Stimulated activated CD4-positive, alpha-beta T cell treated with anti-CD3 and anti-CD28 coated beads, Interleukin-12 subunit alpha, Interleukin-12 subunit beta, amount 100 ng/mL, for 24 hours (primary cell): Measurements from ENCODE around the gene ATF4.
A peak's percentile ranks its signal among the peaks of the same experiment; 100 is the strongest.

Experiments used
- DNase-seq, 2 experiments: peaks; one replicate each; pipeline ENCODE4 v3.0.0-alpha.2; 2020; ENCODE audit warnings: low read depth in 2 of 2

The ATF4 gene

DNA sequence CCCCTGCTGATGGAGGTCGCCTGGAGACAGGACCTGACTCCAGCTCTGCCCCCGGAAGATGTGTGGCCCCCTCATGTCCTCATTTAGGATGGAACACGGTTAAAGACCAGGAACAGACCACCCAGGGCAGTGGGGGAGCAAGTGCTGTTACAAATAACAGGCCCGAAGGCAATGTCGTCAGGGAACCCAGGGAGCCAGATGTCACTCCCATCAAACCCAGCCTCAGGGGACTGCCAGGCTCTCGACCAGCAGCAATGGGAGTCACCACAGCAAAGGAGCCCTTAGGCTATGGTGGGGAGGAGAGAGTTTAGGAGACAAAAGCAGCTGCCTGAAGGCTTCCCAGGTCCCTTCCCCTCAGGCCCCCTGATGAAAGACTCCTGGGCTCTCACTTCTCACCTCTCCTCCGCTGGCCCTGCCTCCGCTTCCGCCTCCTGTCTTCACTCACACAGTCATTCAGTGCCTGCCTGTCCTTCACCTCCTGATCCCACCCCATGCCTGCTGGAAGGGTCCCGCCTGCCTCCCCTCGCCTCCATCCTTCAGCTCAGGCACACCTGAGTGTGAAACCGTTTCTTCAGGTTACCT is 7.8 kb downstream of the ATF4 start:
- DNase-seq, result no peak

- peak; percentile 82 to 84 for DNase-seq
Observed at GRCh38 chr22:39528681-39529486, 8.5 kb downstream of the ATF4 start.

DNA sequence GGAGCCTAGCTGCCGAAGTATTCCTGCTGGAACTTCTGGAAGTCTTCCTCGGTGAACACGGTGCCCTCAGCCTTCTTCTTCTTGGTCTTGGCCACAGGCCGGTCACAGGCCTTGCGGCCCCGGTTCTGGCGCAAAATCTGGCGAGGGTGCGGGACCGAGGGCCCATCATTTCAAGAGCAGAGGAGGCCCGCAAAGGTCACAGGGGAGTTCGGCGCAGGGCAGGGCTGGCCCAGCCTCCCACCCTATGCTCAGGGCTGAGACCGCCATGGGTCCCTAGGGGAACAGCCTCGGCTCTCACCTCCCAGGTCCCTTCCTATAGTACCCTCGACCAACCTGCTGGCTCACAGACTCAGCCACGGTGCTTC is 9.1 kb downstream of the ATF4 start:
- DNase-seq, result no peak

GRCh38 chr22:39530116-39530515 is 9.8 kb downstream of the ATF4 start:
- DNase-seq, result no peak

DNA sequence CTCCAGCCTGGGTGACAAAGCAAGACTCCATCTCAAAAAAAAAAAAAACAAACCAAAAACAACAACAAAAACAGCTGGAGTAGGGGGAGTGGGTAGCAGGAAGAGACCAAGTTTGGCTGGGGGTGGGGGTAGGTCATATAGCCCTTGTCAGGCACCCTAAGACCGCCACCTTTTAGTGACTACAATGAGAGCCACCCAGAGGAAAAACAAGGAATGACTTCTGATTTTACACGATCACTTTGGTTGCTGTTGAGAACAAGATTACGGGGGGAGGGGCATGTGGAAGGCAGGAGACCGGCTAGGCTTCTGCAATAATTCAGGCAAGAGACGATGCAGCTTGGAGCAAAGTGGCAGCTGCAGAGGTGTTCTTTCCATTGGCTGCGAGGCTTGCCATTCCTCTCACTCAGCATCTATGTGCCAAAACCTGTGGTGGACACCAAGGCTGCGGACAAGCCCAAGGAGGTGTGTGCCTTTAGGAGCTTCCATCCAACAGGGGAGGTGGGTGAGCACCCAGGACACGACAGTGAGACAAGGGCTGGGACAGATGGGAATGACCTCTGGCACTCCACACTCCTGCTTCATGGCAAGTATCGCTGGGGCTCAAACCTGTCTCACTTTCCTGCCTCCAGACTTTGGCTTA is 10.4 kb downstream of the ATF4 start:
- no peak for DNase-seq

DNA sequence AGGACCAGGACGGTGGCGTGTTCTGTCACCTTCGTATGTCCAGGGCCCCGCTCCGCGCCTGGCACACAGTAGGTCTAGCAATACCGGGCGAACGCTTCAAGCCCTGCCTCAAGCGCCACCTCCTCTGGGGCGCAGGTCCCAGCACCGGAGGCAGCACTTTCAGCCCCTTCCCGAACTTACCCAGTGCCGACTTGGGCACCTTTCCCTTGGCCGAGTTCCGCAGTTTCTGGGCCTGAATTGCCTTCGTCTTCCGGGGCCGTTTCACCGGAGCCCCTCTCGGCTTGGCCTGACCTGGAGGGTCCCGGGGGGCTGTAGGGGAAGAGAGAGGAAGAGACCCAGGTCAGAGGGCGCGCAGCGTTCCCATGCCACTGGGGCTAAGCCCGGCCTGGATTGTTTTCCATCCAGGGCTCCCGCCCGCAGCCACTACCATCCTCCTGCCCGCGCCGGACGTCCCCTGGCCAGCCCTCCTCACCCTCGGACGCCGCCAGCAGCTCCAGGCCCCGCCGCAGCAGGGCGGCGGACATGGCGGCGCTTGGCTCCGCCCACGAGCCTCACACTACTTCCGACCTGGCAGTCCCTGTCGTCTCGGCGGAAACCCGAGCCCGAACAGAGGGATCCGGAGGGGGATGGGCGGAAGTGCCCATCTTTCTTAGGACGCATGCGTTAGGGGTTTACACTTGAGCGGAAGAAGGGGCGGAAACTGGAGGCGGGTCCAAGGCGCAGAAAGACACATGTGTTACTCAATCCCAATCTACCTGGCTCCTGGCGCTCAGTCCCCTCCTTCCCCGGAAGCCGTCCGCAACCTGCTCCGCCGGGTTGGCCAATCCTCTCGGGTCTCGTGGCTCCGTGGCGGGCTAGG is 12.1 kb downstream of the ATF4 start, which contains the start of gene RPS19BP1:
TSS of gene RPS19BP1 (minus strand) at position 534 of the 859 bp plus-strand sequence. CDS start at position 524, 10 bp downstream.
- DNase-seq, result peak; percentile 97 to 100

- DNase-seq, result no peak
Observed at GRCh38 chr22:39534092-39534506, 13.7 kb downstream of the ATF4 start.

DNA sequence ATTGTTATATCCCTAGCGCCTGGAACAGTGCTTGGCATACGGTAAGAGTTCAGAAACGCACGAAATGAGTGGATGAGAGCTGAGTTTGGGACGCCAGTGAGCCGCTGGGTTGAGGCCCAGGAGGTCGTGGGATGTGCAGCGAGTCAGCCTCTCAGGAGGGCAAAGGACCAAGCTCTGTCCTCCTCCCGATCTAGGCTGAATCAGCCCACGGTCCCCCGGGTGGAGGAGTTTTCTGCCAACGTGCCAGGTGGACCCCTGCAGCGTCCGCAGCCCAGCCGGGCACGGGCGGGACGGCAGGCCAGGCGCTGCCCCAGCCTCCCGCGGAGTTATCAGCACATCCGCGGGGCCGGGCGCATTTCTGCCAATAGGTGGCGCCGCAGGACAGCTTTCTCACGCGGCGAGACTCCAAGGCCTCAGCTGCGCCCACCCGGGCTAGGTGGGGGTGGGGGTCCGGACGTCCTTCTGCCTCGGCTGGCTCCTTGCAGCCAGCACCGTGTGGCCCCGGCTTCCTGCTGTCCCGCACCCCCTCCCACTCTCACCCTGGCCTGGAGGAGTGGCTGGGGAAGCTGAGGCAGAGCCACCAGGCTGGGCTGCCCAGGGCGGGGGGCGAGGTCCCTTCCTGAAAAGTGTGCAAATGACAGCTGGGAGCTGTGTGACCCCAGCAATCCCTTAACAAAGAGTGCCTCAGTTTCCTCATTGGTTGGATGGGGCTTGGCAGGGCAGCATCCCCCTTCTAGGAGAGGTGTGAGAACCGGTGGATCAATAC is 14.4 kb downstream of the ATF4 start:
- peak; percentile 55 to 84 for DNase-seq

- DNase-seq, result no peak
Observed at GRCh38 chr22:39535357-39535725, 15.0 kb downstream of the ATF4 start.

DNA sequence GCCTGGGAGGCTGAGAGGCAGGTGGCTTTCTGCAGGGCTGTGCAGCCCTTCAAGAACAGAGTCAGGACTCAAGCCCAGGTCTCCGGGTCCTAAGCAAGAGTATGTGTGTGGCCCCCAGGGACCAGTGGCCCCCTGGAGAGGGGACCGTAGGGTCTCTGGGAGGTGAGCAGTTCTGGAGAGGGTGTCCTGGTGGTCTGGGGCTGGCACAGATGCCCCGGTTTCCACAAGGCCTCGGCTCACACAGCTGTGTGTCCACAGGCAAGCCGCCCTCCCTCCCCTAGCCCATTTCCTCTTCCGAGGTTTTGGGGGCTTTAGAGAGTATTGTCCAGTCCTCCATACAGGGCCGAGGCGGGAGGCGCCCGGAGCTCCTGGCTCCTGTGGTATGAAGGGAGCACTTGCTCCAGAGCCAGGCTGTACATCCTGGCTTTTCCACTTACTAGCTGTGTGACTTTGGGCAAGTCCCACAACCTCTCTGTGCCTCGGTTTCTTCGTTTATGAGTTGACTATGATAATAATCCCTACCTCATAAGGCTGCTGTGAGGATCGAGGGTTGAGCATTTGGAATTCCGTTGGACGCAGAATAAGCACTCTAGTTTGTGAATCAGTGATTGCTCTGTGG is 15.6 kb downstream of the ATF4 start:
- DNase-seq, result no peak

GRCh38 chr22:39536711-39537110 is 16.3 kb downstream of the ATF4 start:
- no peak for DNase-seq

GRCh38 chr22:39537975-39538374 is 17.6 kb downstream of the ATF4 start:
- no peak for DNase-seq

GRCh38 chr22:39543095-39543494 is 22.7 kb downstream of the ATF4 start:
- DNase-seq, result no peak

DNA sequence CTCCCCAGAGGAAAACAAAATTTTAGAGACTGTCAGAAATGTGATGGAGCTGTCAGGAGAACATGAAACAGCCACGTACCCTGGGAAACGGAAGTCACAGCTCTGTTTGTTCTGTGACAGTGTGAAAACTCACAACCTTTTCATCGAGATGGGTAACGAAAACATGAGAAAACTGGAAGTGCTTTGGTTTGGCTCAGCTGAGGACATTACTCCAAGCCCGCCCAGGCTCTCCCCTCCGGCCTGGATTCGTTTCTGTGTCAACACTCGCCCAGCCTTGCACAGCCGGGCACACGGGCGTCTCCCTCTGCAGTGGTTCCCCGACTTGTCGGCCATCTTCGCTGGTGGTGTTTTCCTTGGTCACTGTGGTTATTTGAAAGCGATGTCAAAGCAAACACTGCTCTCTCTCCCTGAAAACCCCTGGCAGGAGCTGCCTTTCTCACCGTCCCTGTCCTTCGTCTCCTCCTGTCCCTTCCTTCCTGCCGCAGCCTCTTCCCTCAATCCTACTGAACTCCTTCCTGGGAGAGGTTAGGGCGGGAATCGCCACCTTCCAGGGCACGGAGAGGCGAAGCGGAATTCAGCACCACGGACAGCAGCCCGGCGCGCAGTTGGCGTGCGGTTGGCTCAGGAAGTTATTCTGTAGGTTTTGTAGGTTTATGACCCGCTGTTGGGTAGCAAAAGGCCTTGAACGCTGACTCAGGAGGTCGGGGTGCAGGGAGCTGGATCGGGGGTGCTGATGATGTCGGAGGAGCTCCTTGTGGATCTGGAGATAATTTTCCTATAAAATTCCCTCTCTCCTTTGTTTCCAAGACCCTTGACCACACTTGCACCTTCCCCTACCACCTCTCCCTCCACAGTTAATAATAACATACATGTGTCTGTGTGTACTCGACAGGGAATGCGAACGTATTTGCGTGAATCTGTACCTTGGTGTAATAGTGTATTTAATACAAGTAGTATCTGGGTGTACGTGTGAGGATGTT is 25.3 kb downstream of the ATF4 start:
- peak in 1 of 2 experiments; percentile 63 for DNase-seq

DNA sequence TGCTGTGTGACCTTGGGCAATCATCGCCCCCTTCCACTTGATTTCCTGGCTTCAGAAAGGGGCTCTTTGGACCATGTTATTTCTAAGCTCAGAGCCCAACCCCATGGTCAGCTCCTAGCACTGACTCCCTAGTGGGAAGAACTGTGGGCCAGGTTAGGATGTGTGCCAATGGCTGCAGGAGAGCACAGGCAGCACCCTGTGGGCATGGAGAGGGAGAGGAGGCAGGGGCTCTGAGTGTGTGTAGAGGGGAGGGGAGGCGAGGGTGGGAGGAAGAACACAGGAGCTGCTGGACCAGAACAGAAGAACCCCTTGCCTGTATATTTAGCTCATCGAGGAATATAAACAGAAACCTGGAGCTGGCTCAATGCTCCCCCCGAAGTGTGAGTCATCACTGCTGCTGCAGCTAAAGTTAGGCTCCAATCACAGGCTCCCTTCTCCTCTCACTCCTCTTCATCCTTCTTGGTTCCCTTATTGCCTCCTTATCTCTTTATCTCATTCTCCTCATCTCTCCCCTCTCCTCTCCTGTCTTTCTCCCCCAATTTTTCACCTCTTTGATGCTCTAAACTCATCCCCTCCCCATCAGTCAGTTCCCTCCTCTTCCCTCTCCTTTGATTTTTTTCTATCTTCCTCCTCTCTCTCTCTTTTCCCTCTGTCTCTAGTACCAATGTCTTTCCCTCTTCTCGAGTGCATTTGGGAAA is 26.7 kb downstream of the ATF4 start:
- no peak for DNase-seq

- DNase-seq, result no peak
Observed at GRCh38 chr22:39547587-39547947, 27.2 kb downstream of the ATF4 start.

DNA sequence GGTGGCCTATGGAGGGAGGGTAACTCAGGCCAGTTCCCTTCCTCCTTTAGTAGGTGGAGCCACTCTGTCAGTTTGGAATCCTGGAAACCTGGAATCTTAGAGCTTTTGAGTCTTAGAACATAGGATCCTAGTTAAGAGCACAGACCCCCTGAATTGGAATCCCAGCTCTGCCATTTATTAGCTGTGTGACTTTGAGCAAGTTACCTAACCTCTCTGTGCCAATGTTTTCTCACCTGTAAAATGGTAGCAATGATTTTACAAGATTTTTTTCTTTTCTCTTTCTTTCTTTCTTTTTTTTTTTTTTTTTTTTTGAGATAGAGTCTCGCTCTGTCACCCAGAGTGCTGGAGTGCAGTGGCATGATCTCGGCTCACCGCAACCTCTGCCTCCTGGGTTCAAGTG is 33.1 kb downstream of the ATF4 start:
- DNase-seq, result no peak

DNA sequence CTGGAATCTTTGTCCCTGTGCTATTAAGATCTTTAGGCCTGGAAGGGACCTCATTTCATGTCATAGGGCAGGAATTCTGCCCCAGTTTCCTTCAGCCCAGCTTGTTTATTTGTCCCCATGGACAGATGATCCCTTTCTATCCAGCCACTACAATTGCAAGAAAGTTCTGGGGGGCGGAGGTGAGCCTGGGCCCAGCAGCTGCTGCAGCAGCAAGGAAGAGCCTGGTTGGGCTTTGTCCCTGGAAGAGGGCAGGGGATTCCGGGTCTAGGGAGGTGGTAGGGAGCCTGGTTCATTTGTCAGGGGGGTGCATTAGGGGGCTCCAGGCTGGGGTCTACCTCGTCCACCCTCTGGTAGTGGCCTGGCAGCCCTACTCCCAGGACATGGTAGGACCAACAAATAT is 33.8 kb downstream of the ATF4 start:
- no peak for DNase-seq
